Measurements from ENCODE around the gene GPRIN2.

GRCh38 chr10:46536171-46536570 is 20.3 kb downstream of the GPRIN2 start:
- TF ChIP-seq CTCF (IDR thresholded peaks at IDR 0.05; ENCODE audit: low read depth, low read length, missing input control) (no peak), RAD21 (IDR thresholded peaks at IDR 0.05) (no peak), MAX (IDR thresholded peaks at IDR 0.05) (no peak), JUND (IDR thresholded peaks at IDR 0.05) (no peak), REST (IDR thresholded peaks at IDR 0.05) (no peak), GABPA (IDR thresholded peaks at IDR 0.05 in 1 of 2, conservative IDR thresholded peaks at IDR 0.05 in 1 of 2) (no peak), ZBTB33 (IDR thresholded peaks at IDR 0.05) (no peak), ATF3 (IDR thresholded peaks at IDR 0.05) (no peak), SP1 (IDR thresholded peaks at IDR 0.05) (no peak)

Measured in liver (tissue), 3 donors.